Mesenchymal stem cell (in vitro differentiated cells and primary cell): ENCODE measurements around the gene STX10.

Experiments used
- DNase-seq: peaks from one replicate; pipeline ENCODE4 v3.0.0-alpha.2; 2013
- H2AFZ ChIP-seq: one replicate; pipeline ENCODE4 v1.6.1; 2013; ENCODE audit warnings: low read depth, mild to moderate bottlenecking, control low read depth, inconsistent platforms, low read length, moderate library complexity
- H2AK5ac ChIP-seq: 2 replicates; pipeline ENCODE4 v1.6.1; 2013; ENCODE audit warnings: low read length, moderate library complexity, mild to moderate bottlenecking, inconsistent platforms; ENCODE audit not compliant: severe bottlenecking
- H2BK120ac ChIP-seq: one replicate; pipeline ENCODE4 v1.6.1; 2013; ENCODE audit warnings: low read depth, mild to moderate bottlenecking, inconsistent platforms, low read length, moderate library complexity
- H2BK12ac ChIP-seq, 2 experiments: one replicate each; pipeline ENCODE4 v1.6.1; 2013; ENCODE audit warnings: inconsistent platforms in 2 of 2, low read length in 2 of 2, mild to moderate bottlenecking in 2 of 2, moderate library complexity in 2 of 2, control low read depth in 1 of 2
- H2BK15ac ChIP-seq: one replicate; pipeline ENCODE4 v1.6.1; 2013; ENCODE audit warnings: mild to moderate bottlenecking, low read depth, inconsistent platforms; ENCODE audit not compliant: poor library complexity, severe bottlenecking
- H2BK5ac ChIP-seq: 2 replicates; pipeline ENCODE4 v1.6.1; 2013; ENCODE audit warnings: low read depth, mild to moderate bottlenecking, low read length, control low read depth, inconsistent platforms; ENCODE audit not compliant: poor library complexity, severe bottlenecking
- H3K14ac ChIP-seq, 2 experiments: one replicate each; pipeline ENCODE4 v1.6.1; 2013; ENCODE audit warnings: inconsistent platforms in 2 of 2, low read length in 2 of 2, control low read depth in 1 of 2, mild to moderate bottlenecking in 1 of 2, moderate library complexity in 1 of 2
- H3K18ac ChIP-seq, 2 experiments: one replicate each; pipeline ENCODE4 v1.6.1; 2013; ENCODE audit warnings: inconsistent platforms in 2 of 2, low read length in 2 of 2, control low read depth in 1 of 2, low read depth in 1 of 2, mild to moderate bottlenecking in 1 of 2
- H3K23ac ChIP-seq, 2 experiments: one replicate each; pipeline ENCODE4 v1.6.1; 2013; ENCODE audit warnings: inconsistent platforms in 2 of 2, low read length in 2 of 2, mild to moderate bottlenecking in 2 of 2, moderate library complexity in 2 of 2, control low read depth in 1 of 2
- H3K27ac ChIP-seq: 2 replicates; pipeline ENCODE4 v1.5.1; 2013; ENCODE audit warnings: mild to moderate bottlenecking, moderate library complexity, low read length, control low read depth, inconsistent platforms; ENCODE audit not compliant: poor library complexity, severe bottlenecking
- H3K27me3 ChIP-seq, 2 experiments: 2 replicates each; pipeline versions ENCODE4 v1.6.1 to v1.7.0; 2013; ENCODE audit warnings: low read length in 2 of 2, mild to moderate bottlenecking in 2 of 2, moderate library complexity in 2 of 2, control low read depth in 1 of 2, inconsistent platforms in 1 of 2; ENCODE audit not compliant: control insufficient read depth in 1 of 2, insufficient read depth in 1 of 2
- H3K36me3 ChIP-seq, 2 experiments: 2 replicates each; pipeline versions ENCODE4 v1.6.1 to v1.7.0; 2013; ENCODE audit warnings: low read length in 2 of 2, control low read depth in 1 of 2, inconsistent platforms in 1 of 2, low read depth in 1 of 2, mild to moderate bottlenecking in 1 of 2; ENCODE audit not compliant: insufficient read depth in 2 of 2, control insufficient read depth in 1 of 2
- H3K4ac ChIP-seq, 2 experiments: one replicate each; pipeline ENCODE4 v1.6.1; 2013; ENCODE audit warnings: inconsistent platforms in 2 of 2, low read length in 2 of 2, mild to moderate bottlenecking in 2 of 2, moderate library complexity in 2 of 2, control low read depth in 1 of 2, low read depth in 1 of 2
- H3K4me1 ChIP-seq: 2 replicates; pipeline ENCODE4 v1.6.1; 2013; ENCODE audit warnings: low read depth, low read length, control low read depth; ENCODE audit not compliant: control insufficient read depth, insufficient read depth
- H3K4me2 ChIP-seq: 2 replicates; pipeline ENCODE4 v1.6.1; 2013; ENCODE audit warnings: low read length, mild to moderate bottlenecking, inconsistent platforms; ENCODE audit not compliant: poor library complexity, severe bottlenecking
- H3K4me3 ChIP-seq, 2 experiments: 2 replicates each; pipeline versions ENCODE4 v1.5.1 to v1.7.0; 2013; ENCODE audit warnings: low read length in 2 of 2, mild to moderate bottlenecking in 2 of 2, control low read depth in 1 of 2, low read depth in 1 of 2; ENCODE audit not compliant: insufficient read depth in 1 of 2
- H3K79me1 ChIP-seq: replicated peaks from 2 replicates; pipeline ENCODE4 v1.6.1; 2013; ENCODE audit warnings: mild to moderate bottlenecking, control low read depth, low read length, inconsistent platforms; ENCODE audit not compliant: poor library complexity, severe bottlenecking
- H3K9ac ChIP-seq: 2 replicates; pipeline ENCODE4 v1.7.0; 2013; ENCODE audit warnings: mild to moderate bottlenecking, low read length, moderate library complexity
- H3K9me3 ChIP-seq: 2 replicates; pipeline ENCODE4 v1.7.0; 2013; ENCODE audit warnings: mild to moderate bottlenecking, low read length; ENCODE audit not compliant: control insufficient read depth
- H4K8ac ChIP-seq: one replicate; pipeline ENCODE4 v1.6.1; 2013; ENCODE audit warnings: inconsistent platforms, mild to moderate bottlenecking, low read length, moderate library complexity
- H4K91ac ChIP-seq: one replicate; pipeline ENCODE4 v1.6.1; 2013; ENCODE audit warnings: mild to moderate bottlenecking, low read length, inconsistent platforms
- WGBS: methylation state at CpG from one replicate; pipeline ENCODE4 v1.1.7; 2013; ENCODE audit warnings: mixed read lengths; 5-methylcytosine and 5-hydroxymethylcytosine counted together

STX10 gene

DNA sequence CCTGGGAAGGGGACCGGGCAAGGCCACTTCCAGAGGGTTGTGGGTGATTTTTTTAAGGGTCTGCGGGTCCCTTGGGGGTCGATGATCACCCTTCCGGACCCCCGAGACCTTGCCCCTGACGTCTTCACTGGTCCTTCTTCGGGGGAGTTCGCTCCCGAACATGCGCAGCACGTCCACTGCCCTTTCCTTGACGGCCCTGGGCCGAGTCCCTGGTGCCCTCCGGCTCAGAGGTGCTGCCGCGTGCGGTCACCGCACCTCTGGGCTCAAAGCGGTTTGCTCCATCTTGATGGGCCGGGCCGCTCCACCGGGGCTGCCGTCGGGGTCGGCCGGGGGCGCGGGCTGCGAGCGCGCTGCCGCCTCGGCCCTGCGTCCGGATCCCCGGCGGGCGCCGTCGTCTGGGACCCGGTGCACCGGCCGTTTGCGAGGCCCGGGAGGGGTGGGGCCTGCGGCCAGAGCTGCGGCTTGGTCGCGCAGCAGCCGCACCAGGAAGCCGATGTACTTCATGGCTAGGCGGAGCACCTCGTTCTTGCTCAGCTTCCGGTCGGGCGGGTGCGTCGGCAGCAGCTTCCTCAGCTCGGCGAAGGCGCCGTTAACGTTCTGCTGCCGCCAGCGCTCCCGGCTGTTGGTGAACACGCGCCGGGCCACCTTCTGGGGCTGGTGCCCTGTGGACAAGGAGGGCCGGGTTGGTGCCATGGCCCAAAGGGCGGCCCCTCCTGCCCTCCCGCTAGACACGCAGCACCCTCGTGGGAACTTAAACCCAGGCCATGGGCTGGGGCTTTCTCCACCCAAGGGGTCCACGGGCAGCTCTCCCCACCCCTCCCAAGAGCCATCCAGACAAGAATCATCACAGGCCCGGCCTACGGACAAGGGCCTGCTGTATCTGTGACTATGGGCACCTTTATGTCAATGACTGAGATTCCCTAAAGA lies 50.8 kb downstream of the STX10 start:
- H3K18ac ChIP-seq = peak overlapping the region in 1 of 2 experiments; percentile 61
- H4K8ac ChIP-seq = peak overlapping the region; percentile 29
- no peak overlapping the region for H3K23ac ChIP-seq
- H4K91ac ChIP-seq = no peak overlapping the region
- WGBS = 22% methylated on average over 74 of the region's 77 CpGs
- H3K14ac ChIP-seq = no peak overlapping the region
- peaks cover 9 to 17% of the 10 kb centered on the region in 2 experiments for H3K36me3 ChIP-seq
- H3K4ac ChIP-seq = peak overlapping the region in 1 of 2 experiments; percentile 54
- no peak overlapping the region for H2BK120ac ChIP-seq
- H3K9me3 ChIP-seq = no peaks in the 10 kb centered on the region
- peak overlapping the region; percentile 24 for H3K4me2 ChIP-seq
- H3K27ac ChIP-seq = no peak overlapping the region
- no peak overlapping the region for H3K4me3 ChIP-seq
- H2AFZ ChIP-seq = peak overlapping the region; percentile 1
- peak overlapping the region; percentile 60 for H2BK15ac ChIP-seq
- H3K79me1 ChIP-seq = peaks cover 2% of the 10 kb centered on the region
- no peak overlapping the region for H2BK12ac ChIP-seq
- DNase-seq = no peak
- H3K9ac ChIP-seq = no peak overlapping the region
- H3K27me3 ChIP-seq = peaks cover 0 to 52% of the 10 kb centered on the region in 2 experiments
- H2BK5ac ChIP-seq = no peak overlapping the region
- H3K4me1 ChIP-seq = peaks cover 40% of the 10 kb centered on the region
- no peak overlapping the region for H2AK5ac ChIP-seq

GRCh38 chr19:13098277-13099072 lies 51.7 kb downstream of the STX10 start:
- no peak overlapping the region for H3K18ac ChIP-seq
- 7% methylated on average over 27 of the region's 58 CpGs for WGBS
- H3K27ac ChIP-seq = no peak overlapping the region
- no peak overlapping the region for H3K4ac ChIP-seq
- peaks cover 0 to 55% of the 10 kb centered on the region in 2 experiments for H3K27me3 ChIP-seq
- no peak overlapping the region for H2AFZ ChIP-seq
- no peak overlapping the region for H4K8ac ChIP-seq
- H3K23ac ChIP-seq = no peak overlapping the region
- H3K9me3 ChIP-seq = no peaks in the 10 kb centered on the region
- H2BK12ac ChIP-seq = no peak overlapping the region
- peak; percentile 55 for DNase-seq
- H3K4me2 ChIP-seq = no peak overlapping the region
- no peak overlapping the region for H2BK5ac ChIP-seq
- H3K4me3 ChIP-seq = no peak overlapping the region
- H2BK15ac ChIP-seq = no peak overlapping the region
- H2AK5ac ChIP-seq = no peak overlapping the region
- no peak overlapping the region for H4K91ac ChIP-seq
- peaks cover 2% of the 10 kb centered on the region for H3K79me1 ChIP-seq
- peaks cover 46% of the 10 kb centered on the region for H3K4me1 ChIP-seq
- no peak overlapping the region for H2BK120ac ChIP-seq
- H3K36me3 ChIP-seq = peaks cover 5 to 21% of the 10 kb centered on the region in 2 experiments
- no peak overlapping the region for H3K14ac ChIP-seq
- peak overlapping the region; percentile 54 for H3K9ac ChIP-seq

- Histone ChIP-seq H3K18ac (no peak overlapping the region), H2AK5ac (no peak overlapping the region), H3K14ac (no peak overlapping the region), H2BK5ac (no peak overlapping the region), H2BK120ac (peak overlapping the region; percentile 58), H3K4me3 (no peak overlapping the region), H3K9ac (no peak overlapping the region), H3K23ac (peak overlapping the region in 1 of 2 experiments; percentile 50), H3K4me1 (peaks cover 46% of the 10 kb centered on the region), H3K36me3 (peaks cover 3 to 28% of the 10 kb centered on the region in 2 experiments), H3K27me3 (peaks cover 0 to 55% of the 10 kb centered on the region in 2 experiments), H3K4me2 (no peak overlapping the region), H4K91ac (peak overlapping the region; percentile 5), H2BK15ac (no peak overlapping the region), H3K9me3 (no peaks in the 10 kb centered on the region), H4K8ac (no peak overlapping the region), H2BK12ac (no peak overlapping the region), H3K79me1 (peaks cover 2% of the 10 kb centered on the region), H3K4ac (no peak overlapping the region), H3K27ac (no peak overlapping the region), H2AFZ (no peak overlapping the region)
- DNase-seq = no peak
- 3% methylated on average over 57 of the region's 69 CpGs for WGBS
Observed at GRCh38 chr19:13097463-13098258, 52.5 kb downstream of the STX10 start.
